Measurements from ENCODE around the gene NCL. TPM values are rescaled to one million over a fixed set of nuclear protein-coding genes. Genes with fewer than 3 reads are reported as not detected.

NCL gene
- 677 to 741 TPM (median 729 TPM) in 5 replicates for total RNA-seq (2022; extraction: Qiagen RNA extraction)

GRCh38 chr2:231463698-231464575, at the start of gene NCL:
Gene NCL (minus strand): TSS chr2:231464484. CDS start chr2:231464353, 131 bp downstream.

Other genes starting within 250 kb of the NCL start
- 1.8 to 2.4 TPM (median 2.2 TPM) in 5 replicates for gene B3GNT7, start 68.8 kb downstream of the NCL start, total RNA-seq (2022; extraction: Qiagen RNA extraction)
- gene NMUR1, start 66.0 kb upstream of the NCL start, total RNA-seq (2022; extraction: Qiagen RNA extraction): not detected in 5 replicates
- not detected in 5 replicates for gene TEX44, start 128.4 kb upstream of the NCL start, total RNA-seq (2022; extraction: Qiagen RNA extraction)
- gene PTMA, start 244.0 kb upstream of the NCL start, total RNA-seq (2022; extraction: Qiagen RNA extraction): 1,406 to 1,718 TPM (median 1,482 TPM) in 5 replicates

Measured in A549 treated with AZD2906 at 1 μM for 4 hours (cell line).